Mucosa of descending colon (tissue), 3 donors: ENCODE data around the gene DSCAML1. TPM values are rescaled to one million over a fixed set of nuclear protein-coding genes. Genes with fewer than 3 reads are reported as not detected.

ENCODE experiments used
- ATAC-seq: fragments of 200-7000 bp; cut with Tn5 transposase; one replicate; pipeline ENCODE4 v1.9.1; 2020; ENCODE audit warnings: mild to moderate bottlenecking, moderate library complexity
- DNase-seq, 3 donors: peaks; one replicate each; pipeline ENCODE4 v3.0.0-alpha.2; 2020
- H3K36me3 ChIP-seq: fragments of 200-600 bp; one replicate; pipeline ENCODE4 v1.8.0; 2021; ENCODE audit warnings: low read depth, mild to moderate bottlenecking
- H3K4me1 ChIP-seq: fragments of 200-600 bp; one replicate; pipeline ENCODE4 v1.8.0; 2021; ENCODE audit warnings: low read depth, mild to moderate bottlenecking
- H3K4me3 ChIP-seq: fragments of 200-600 bp; one replicate; pipeline ENCODE4 v1.8.0; 2021; ENCODE audit warnings: mild to moderate bottlenecking
- H3K9me3 ChIP-seq: fragments of 200-600 bp; one replicate; pipeline ENCODE4 v1.8.0; 2021; ENCODE audit warnings: mild to moderate bottlenecking
- CTCF ChIP-seq: fragments of 200-600 bp; IDR thresholded peaks from one replicate; pipeline ENCODE4 v1.8.0; 2022; ENCODE audit warnings: antibody characterized with exemption, mild to moderate bottlenecking
- intact Hi-C, 2 donors: fragments of 100-400 bp; cut with DNase I in 1 of 2; cut with micrococcal nuclease in 1 of 2; formaldehyde crosslinking; loops; one replicate each; pipeline versions ENCODE4 v1.11.0 to v1.11.1; 2022; cut with DNase I, micrococcal nuclease
- total RNA-seq, 3 donors: library from RNA; stranded (reverse); fragmentation: NEBNext Ultra II Directional in 2 of 3; extraction: Animal tissue kit (Norgen Biotek cat#: 25700) in 2 of 3; gene quantifications; one replicate each; pipeline versions ENCODE4 v1.2.1 to v1.2.4, GENCODE V29; 2021 to 2023
- donor health status: DM: no; HTN: no; CAD: no; lungs with moderate emphysema.
- donor health status: DM: no; HTN: no; CAD: no.
- donor health status: DM: no; HTN: yes; CAD: no.

Gene DSCAML1
- total RNA-seq, 3 donors from 2014 or later: 5.0 to 5.5 (median 5.3) TPM

DNA sequence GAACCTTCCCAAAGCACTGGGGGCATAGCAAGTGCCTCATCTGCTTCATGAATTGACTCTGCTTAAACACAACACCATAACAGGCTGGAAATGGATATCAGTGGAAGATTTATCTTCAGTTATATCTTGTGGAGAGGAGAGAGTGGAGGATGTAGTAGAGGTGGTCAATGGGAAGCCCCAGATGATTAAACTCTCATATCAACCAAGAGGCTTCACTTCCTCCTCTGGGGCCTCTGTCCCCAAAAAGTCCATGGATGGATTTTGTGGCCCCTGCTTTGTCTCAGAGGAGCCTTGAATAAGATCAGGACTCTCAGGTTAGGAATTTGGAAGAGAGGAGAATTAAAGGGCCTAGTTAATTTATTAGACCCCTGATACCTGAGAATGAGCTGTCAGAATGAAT, 363.3 kb downstream of the DSCAML1 start:
- intact Hi-C loops: no loop called here
- DNase-seq (no peak), ATAC-seq (no peak)
- Histone ChIP-seq H3K4me1 (no peaks in the 10 kb centered on the region), H3K36me3 (no peaks in the 10 kb centered on the region), H3K4me3 (no peak overlapping the region), H3K9me3 (no peaks in the 10 kb centered on the region)
- no peak for TF ChIP-seq CTCF

GRCh38 chr11:117431436-117431835, 365.6 kb downstream of the DSCAML1 start:
- TF ChIP-seq CTCF: no peak
- H3K4me1 ChIP-seq: no peaks in the 10 kb centered on the region
- ATAC-seq (no peak), DNase-seq (no peak)
- no peaks in the 10 kb centered on the region for H3K36me3 ChIP-seq
- intact Hi-C loops: no loop called here
- no peak overlapping the region for H3K4me3 ChIP-seq
- no peaks in the 10 kb centered on the region for H3K9me3 ChIP-seq

GRCh38 chr11:117430293-117430955, 366.6 kb downstream of the DSCAML1 start:
- intact Hi-C loops: no loop called here

GRCh38 chr11:117428856-117429229, 368.2 kb downstream of the DSCAML1 start:
- DNase-seq (no peak), ATAC-seq (no peak)
- Histone ChIP-seq H3K4me1 (no peaks in the 10 kb centered on the region), H3K9me3 (no peaks in the 10 kb centered on the region), H3K4me3 (no peak overlapping the region), H3K36me3 (no peaks in the 10 kb centered on the region)
- intact Hi-C loops: loop anchor here (5.0 kb wide), 2 partner anchors 378 to 388 kb away; no protein-coding TSS in a partner anchor
- no peak for TF ChIP-seq CTCF

More at GRCh38 chr11:117430293-117430955, 366.6 kb downstream of the DSCAML1 start:
- no peak for ATAC-seq
- no peak for TF ChIP-seq CTCF
- H3K36me3 ChIP-seq: no peaks in the 10 kb centered on the region
- H3K4me1 ChIP-seq: no peaks in the 10 kb centered on the region
- H3K4me3 ChIP-seq: no peak overlapping the region
- H3K9me3 ChIP-seq: no peaks in the 10 kb centered on the region
- DNase-seq: no peak

- no peak for ATAC-seq
Observed at GRCh38 chr11:117428186-117428855, 368.7 kb downstream of the DSCAML1 start.

More at GRCh38 chr11:117428186-117428855, 368.7 kb downstream of the DSCAML1 start:
- intact Hi-C loops: loop anchor here (5.0 kb wide), 2 partner anchors 379 to 389 kb away; no protein-coding TSS in a partner anchor
- no peak for TF ChIP-seq CTCF
- Histone ChIP-seq H3K36me3 (no peaks in the 10 kb centered on the region), H3K4me1 (no peaks in the 10 kb centered on the region), H3K9me3 (no peaks in the 10 kb centered on the region), H3K4me3 (no peak overlapping the region)
- no peak for DNase-seq
